Breast epithelium (tissue), 3 donors: ENCODE measurements around the gene VPS13D.

Experiments
- CTCF ChIP-seq, 3 donors: fragments of 450-650 bp; IDR thresholded peaks; one replicate each; pipeline ENCODE4 v1.5.1; 2016 to 2017; ENCODE audit warnings: antibody characterized with exemption in 3 of 3, mild to moderate bottlenecking in 3 of 3, moderate library complexity in 3 of 3
- POLR2A ChIP-seq: fragments of 450-650 bp; IDR thresholded peaks from one replicate; pipeline ENCODE4 v1.6.1; 2016; ENCODE audit warnings: antibody characterized with exemption, mild to moderate bottlenecking, moderate library complexity
- POLR2AphosphoS5 ChIP-seq, 3 donors: sonication (generic); formaldehyde crosslinking; IDR thresholded peaks; one replicate each; pipeline ENCODE4 v1.6.1; 2017; ENCODE audit warnings: antibody characterized with exemption in 3 of 3

GRCh38 chr1:12544357-12544756, 314.5 kb downstream of the VPS13D start:
- no peak for TF ChIP-seq POLR2A
- TF ChIP-seq CTCF (IDR thresholded peaks at IDR 0.05) = no peak
- no peak for TF ChIP-seq POLR2AphosphoS5 (IDR thresholded peaks at IDR 0.05)
